ENCODE measurements around the gene PLCL2. TPM values are rescaled to one million over a fixed set of nuclear protein-coding genes. Genes with fewer than 3 reads are reported as not detected.

Gene PLCL2
- total and polyA plus RNA-seq, 10 donors = 6.9 to 60.4 (median 41.8) TPM

DNA sequence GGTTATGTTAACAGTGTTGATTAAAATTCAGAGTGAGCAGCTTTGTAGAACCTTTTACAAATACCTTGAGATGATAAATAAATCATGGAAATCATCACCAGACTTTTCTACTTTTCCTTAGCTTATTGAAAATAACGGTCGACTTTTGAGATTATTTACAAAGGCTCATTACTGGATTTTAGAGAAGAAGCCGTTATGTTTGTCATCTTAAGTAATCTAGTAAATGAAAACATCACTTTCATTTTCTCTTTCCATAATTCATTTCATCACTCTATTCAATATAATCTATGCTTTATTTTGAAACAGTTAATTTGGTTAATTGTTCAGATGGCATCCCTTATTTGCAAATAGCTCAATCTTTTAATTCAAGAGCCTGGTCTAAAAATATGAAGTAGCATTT is 3.6 kb downstream of the PLCL2 start:
- WGBS, 5 donors = 5 to 13% (median 8%) methylated on average over 3 of the region's 3 CpGs
- H3K9me3 ChIP-seq = no peaks in the 10 kb centered on the region

DNA sequence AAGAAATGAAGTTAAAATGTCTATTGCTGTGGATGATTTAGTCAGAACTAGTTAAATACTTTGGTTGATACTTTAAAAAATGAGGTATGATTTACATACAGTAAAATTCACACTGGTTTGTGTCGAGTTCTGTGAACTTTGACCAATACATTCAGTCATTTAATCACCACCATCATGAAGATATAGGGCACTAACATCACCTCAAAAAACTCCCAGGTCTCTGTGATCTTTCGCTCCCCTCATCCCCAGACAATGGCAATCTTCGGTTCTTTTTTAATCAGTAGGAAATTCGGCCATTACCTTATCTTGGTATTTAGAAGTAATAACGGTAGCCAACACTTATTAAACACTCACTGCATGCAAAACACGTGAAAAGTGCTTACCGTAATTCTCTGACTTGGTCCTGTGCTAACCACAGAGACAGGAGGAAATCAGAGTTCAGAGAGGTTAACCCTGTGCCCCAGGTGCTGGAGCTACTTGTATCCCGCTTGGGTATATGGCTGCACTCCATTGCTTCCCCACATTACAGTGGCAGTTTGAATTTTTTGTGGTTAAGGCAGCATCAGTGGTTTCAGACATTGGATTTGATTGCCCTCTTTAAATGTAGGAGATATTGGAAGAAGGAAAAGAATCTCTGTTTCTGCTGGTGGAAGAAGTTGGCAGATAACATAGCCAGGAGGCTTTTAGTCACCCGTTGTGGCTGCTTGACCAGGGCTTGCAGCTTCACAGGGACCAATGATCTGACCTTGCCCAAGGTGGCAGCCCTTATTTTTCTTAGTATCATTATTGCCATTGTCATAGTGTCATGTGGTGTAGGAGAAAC is 4.2 kb downstream of the PLCL2 start:
- WGBS, 5 donors = 21 to 30% (median 27%) methylated on average over 9 of the region's 9 CpGs
- no peaks in the 10 kb centered on the region for H3K9me3 ChIP-seq
- H3K27ac ChIP-seq = peak overlapping the region; percentile 72 to 99 (median 97)
- peak overlapping the region in 7 of 8 donors; percentile 0 to 85 (median 13) for H3K4me3 ChIP-seq
- H3K4me1 ChIP-seq = peaks cover 54 to 82% (median 75%) of the 10 kb centered on the region in 6 donors
- H3K27me3 ChIP-seq (replicated peaks in 1 of 7) = no peaks in the 10 kb centered on the region
- H3K36me3 ChIP-seq = no peaks in the 10 kb centered on the region
- no peak for DNase-seq
- TF ChIP-seq, protein P1, sequence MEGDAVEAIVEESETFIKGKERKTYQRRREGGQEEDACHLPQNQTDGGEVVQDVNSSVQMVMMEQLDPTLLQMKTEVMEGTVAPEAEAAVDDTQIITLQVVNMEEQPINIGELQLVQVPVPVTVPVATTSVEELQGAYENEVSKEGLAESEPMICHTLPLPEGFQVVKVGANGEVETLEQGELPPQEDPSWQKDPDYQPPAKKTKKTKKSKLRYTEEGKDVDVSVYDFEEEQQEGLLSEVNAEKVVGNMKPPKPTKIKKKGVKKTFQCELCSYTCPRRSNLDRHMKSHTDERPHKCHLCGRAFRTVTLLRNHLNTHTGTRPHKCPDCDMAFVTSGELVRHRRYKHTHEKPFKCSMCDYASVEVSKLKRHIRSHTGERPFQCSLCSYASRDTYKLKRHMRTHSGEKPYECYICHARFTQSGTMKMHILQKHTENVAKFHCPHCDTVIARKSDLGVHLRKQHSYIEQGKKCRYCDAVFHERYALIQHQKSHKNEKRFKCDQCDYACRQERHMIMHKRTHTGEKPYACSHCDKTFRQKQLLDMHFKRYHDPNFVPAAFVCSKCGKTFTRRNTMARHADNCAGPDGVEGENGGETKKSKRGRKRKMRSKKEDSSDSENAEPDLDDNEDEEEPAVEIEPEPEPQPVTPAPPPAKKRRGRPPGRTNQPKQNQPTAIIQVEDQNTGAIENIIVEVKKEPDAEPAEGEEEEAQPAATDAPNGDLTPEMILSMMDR (IDR thresholded peaks at IDR 0.05 in 8 of 11, conservative IDR thresholded peaks at IDR 0.05 in 3 of 11) = no peak
- TF ChIP-seq POLR2AphosphoS5 (IDR thresholded peaks at IDR 0.05) = no peak
- TF ChIP-seq POLR2A (IDR thresholded peaks at IDR 0.05) = no peak
- intact Hi-C loops (cut with DNase I; ENCODE audit: low total_unique reads) = loop anchor here (10.0 kb wide), 1 partner anchor 146 kb away; no protein-coding TSS in a partner anchor

More for the DNA sequence above, 3.6 kb downstream of the PLCL2 start:
- no peaks in the 10 kb centered on the region for H3K36me3 ChIP-seq
- peaks cover 52 to 82% (median 75%) of the 10 kb centered on the region in 6 donors for H3K4me1 ChIP-seq
- peak overlapping the region; percentile 0 to 85 (median 8) for H3K4me3 ChIP-seq
- peak overlapping the region; percentile 72 to 99 (median 97) for H3K27ac ChIP-seq
- intact Hi-C loops (cut with DNase I; ENCODE audit: low total_unique reads) = loop anchor here (10.0 kb wide), 1 partner anchor 146 kb away; no protein-coding TSS in a partner anchor
- no peaks in the 10 kb centered on the region for H3K27me3 ChIP-seq (replicated peaks in 1 of 7)
- TF ChIP-seq POLR2A (IDR thresholded peaks at IDR 0.05) (no peak), POLR2AphosphoS5 (IDR thresholded peaks at IDR 0.05) (no peak)
- TF ChIP-seq, protein P1 (IDR thresholded peaks at IDR 0.05 in 8 of 11, conservative IDR thresholded peaks at IDR 0.05 in 3 of 11) = no peak
- DNase-seq = no peak

DNA sequence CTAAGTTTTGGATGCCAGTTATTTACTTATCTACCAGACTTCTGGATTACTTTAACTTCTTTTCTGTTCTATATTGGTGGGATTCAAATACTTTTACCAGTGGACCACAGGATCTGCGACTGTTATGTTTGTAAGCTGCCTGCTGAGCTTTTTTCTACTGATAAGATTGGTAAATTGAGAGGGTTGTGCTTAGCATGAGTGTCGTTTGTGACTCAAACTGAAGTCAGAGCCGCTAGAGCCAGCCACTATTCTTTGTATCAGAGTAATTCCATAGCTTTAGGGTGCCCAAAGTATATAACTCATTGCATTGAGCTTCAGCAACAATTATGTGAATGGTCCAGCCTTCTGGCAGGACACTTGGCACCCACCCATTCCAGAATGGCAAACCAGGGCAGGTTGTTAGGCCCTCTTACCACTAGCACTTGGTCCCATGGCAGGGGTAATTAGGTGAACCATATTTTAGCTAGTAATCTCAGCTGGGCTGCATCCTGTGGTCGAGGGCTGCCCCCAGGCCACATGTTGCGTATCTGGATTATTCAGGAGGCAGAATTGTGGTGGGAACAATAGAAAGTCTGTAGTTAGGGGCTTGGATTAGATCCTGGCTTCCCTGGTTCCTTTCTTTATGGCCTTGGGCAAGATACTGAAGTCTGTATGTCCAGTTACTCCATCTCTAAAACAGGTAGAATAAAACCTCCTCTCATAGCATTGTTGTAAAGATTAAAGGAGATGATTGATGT is 6.0 kb downstream of the PLCL2 start:
- WGBS, 5 donors = 84 to 89% (median 86%) methylated on average over 5 of the region's 5 CpGs
- Histone ChIP-seq H3K4me1 (peaks cover 58 to 95% (median 88%) of the 10 kb centered on the region in 6 donors), H3K9me3 (no peaks in the 10 kb centered on the region), H3K27me3 (replicated peaks in 1 of 7) (no peaks in the 10 kb centered on the region), H3K36me3 (no peaks in the 10 kb centered on the region), H3K27ac (peak overlapping the region in 2 of 8 donors; percentile 43 to 99), H3K4me3 (no peak overlapping the region)
- DNase-seq = no peak
- intact Hi-C loops (cut with DNase I; ENCODE audit: low total_unique reads) = no loop called here
- no peak for TF ChIP-seq POLR2A (IDR thresholded peaks at IDR 0.05)
- TF ChIP-seq POLR2AphosphoS5 (IDR thresholded peaks at IDR 0.05) = no peak
- TF ChIP-seq, protein P1 (IDR thresholded peaks at IDR 0.05 in 8 of 11, conservative IDR thresholded peaks at IDR 0.05 in 3 of 11) = no peak

All from spleen (tissue), 11 donors.